Gastroesophageal sphincter (tissue), 4 donors: ENCODE results near the gene YOD1. TPM values are rescaled to one million over a fixed set of nuclear protein-coding genes. Genes with fewer than 3 reads are reported as not detected.

Experiments
- ATAC-seq: fragments of 150-250 bp; one replicate; pipeline ENCODE4 v1.9.1; 2016; ENCODE audit warnings: mild to moderate bottlenecking, moderate library complexity
- H3K27ac ChIP-seq, 4 donors: fragments of 200-600 bp; sonication (generic) in 3 of 4; 1 replicate in 3 of 4; 2 replicates in 1 of 4; pipeline ENCODE4 v1.5.1; 2016 to 2019
- H3K27me3 ChIP-seq: fragments of 200-600 bp; sonication (generic); one replicate; pipeline ENCODE4 v1.5.1; 2019
- H3K36me3 ChIP-seq, 2 donors: fragments of 200-600 bp; sonication (generic); one replicate each; pipeline ENCODE4 v1.5.1; 2019; ENCODE audit warnings: control low read depth in 1 of 2
- H3K4me1 ChIP-seq, 3 donors: fragments of 200-600 bp; sonication (generic); 1 replicate in 2 of 3; 2 replicates in 1 of 3; pipeline ENCODE4 v1.5.1; 2016 to 2019; ENCODE audit warnings: control low read depth in 2 of 3
- H3K4me3 ChIP-seq, 2 donors: fragments of 200-600 bp; sonication (generic); one replicate each; pipeline ENCODE4 v1.5.1; 2019; ENCODE audit warnings: mild to moderate bottlenecking in 1 of 2, moderate library complexity in 1 of 2
- H3K9me3 ChIP-seq, 3 donors: fragments of 200-600 bp; sonication (generic); one replicate each; pipeline ENCODE4 v1.5.1; 2017 to 2019; ENCODE audit warnings: control low read depth in 2 of 3
- CTCF ChIP-seq, 4 experiments: fragments of 200-600 bp in 2 of 4; fragments of 450-650 bp in 2 of 4; sonication (generic) in 1 of 4; IDR thresholded peaks; one replicate each; pipeline ENCODE4 v1.5.1; 2017 to 2019; ENCODE audit warnings: antibody characterized with exemption in 4 of 4, mild to moderate bottlenecking in 2 of 4, moderate library complexity in 2 of 4
- EP300 ChIP-seq: sonication (generic); formaldehyde crosslinking; IDR thresholded peaks from one replicate; pipeline ENCODE4 v1.6.1; 2017; ENCODE audit warnings: antibody characterized with exemption, mild to moderate bottlenecking
- POLR2A ChIP-seq, 2 donors: fragments of 450-650 bp; IDR thresholded peaks; one replicate each; pipeline ENCODE4 v1.6.1; 2017; ENCODE audit warnings: antibody characterized with exemption in 2 of 2, mild to moderate bottlenecking in 2 of 2, moderate library complexity in 1 of 2
- POLR2AphosphoS5 ChIP-seq: sonication (generic); formaldehyde crosslinking; IDR thresholded peaks from one replicate; pipeline ENCODE4 v1.6.1; 2017; ENCODE audit warnings: antibody characterized with exemption
- WGBS, 2 donors: methylation state at CpG; one replicate each; pipeline ENCODE4 v1.1.5; 2018; ENCODE audit warnings: low coverage in 1 of 2; 5-methylcytosine and 5-hydroxymethylcytosine counted together
- total RNA-seq, 4 donors: library from RNA; depleted of rRNA; stranded (reverse); fragments of >200 nt; gene quantifications; one replicate each; pipeline ENCODE4 v1.1.0, GENCODE V29; 2016

YOD1 gene
- total RNA-seq, 4 donors from 2014 or later = 6.9 to 11.7 (median 8.8) TPM

DNA sequence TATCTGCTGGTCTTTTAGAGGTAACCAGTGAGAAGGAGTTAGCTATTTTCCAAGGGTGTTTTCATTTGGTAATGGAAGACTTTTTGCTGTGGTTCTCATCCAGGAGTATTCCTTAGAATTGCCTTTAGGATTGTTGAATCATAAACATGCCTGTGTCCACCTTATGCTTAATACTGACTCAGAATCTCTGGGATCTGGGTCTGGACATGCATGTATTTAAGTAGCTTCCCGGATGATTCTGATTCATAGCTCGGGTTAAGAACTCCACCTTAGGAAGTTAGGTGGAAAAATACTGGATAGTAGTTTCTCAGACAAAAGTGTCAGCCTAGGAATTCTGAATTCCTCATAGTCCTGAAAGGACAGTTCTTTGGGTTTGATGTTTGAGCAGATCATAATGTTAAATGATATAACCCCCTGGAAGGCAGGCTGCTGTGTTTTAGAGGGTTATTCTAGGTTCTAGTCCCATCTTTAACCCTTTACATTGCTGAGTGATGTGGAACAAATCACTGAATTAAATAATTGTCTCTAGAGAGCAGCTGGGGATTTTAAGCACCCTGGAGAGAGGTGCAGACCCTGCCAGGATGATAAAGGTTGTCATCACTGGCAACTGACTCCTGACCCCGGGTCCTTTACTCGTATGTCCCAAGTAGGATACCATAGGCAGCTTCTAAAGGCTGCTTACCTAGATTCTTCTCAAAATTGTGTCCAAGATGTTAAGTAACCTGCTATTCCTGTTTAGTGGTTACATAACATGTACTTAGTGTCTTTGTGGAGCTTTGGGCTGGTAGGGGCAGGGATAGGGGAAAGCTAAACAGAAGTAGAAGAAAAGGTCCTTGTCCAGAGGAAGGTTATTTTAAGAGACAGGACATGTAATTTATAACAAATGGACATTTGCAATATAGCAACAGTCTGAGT is 23.2 kb upstream of the YOD1 start:
- H3K4me1 ChIP-seq = peaks cover 0 to 15% (median 12%) of the 10 kb centered on the region in 3 donors
- H3K27me3 ChIP-seq = no peaks in the 10 kb centered on the region
- no peak for TF ChIP-seq POLR2A (IDR thresholded peaks at IDR 0.05)
- no peak for TF ChIP-seq POLR2AphosphoS5
- no peak for TF ChIP-seq CTCF (IDR thresholded peaks at IDR 0.05)
- TF ChIP-seq EP300 = no peak
- H3K9me3 ChIP-seq = no peaks in the 10 kb centered on the region
- no peak overlapping the region for H3K27ac ChIP-seq
- no peak for ATAC-seq
- H3K36me3 ChIP-seq = peaks cover 0 to 65% of the 10 kb centered on the region in 2 donors
- 79% methylated on average over 2 of the region's 4 CpGs for WGBS, 2 donors
- H3K4me3 ChIP-seq = no peak overlapping the region

- ATAC-seq = no peak
- Histone ChIP-seq H3K9me3 (no peaks in the 10 kb centered on the region), H3K27me3 (no peaks in the 10 kb centered on the region), H3K4me3 (no peak overlapping the region), H3K4me1 (peaks cover 0 to 8% (median 7%) of the 10 kb centered on the region in 3 donors), H3K36me3 (peaks cover 0 to 80% of the 10 kb centered on the region in 2 donors), H3K27ac (no peak overlapping the region)
- WGBS, 2 donors = 90% methylated on average over 3 of the region's 8 CpGs; no CpG with 5 or more reads in 1 of the 2 donors
- TF ChIP-seq EP300 = no peak
- no peak for TF ChIP-seq CTCF (IDR thresholded peaks at IDR 0.05)
- TF ChIP-seq POLR2A (IDR thresholded peaks at IDR 0.05) = no peak
- no peak for TF ChIP-seq POLR2AphosphoS5
Measured at GRCh38 chr1:207072233-207072632, 21.2 kb upstream of the YOD1 start.

- peaks cover 0 to 88% of the 10 kb centered on the region in 2 donors for H3K36me3 ChIP-seq
- no peak for ATAC-seq
- H3K27ac ChIP-seq = no peak overlapping the region
- no peaks in the 10 kb centered on the region for H3K4me1 ChIP-seq
- H3K9me3 ChIP-seq = no peaks in the 10 kb centered on the region
- H3K27me3 ChIP-seq = no peaks in the 10 kb centered on the region
- 88 to 94% methylated on average over 6 of the region's 6 CpGs for WGBS, 2 donors
- TF ChIP-seq CTCF (IDR thresholded peaks at IDR 0.05) (no peak), EP300 (no peak)
- no peak overlapping the region for H3K4me3 ChIP-seq
Measured at GRCh38 chr1:207071426-207071825, 20.4 kb upstream of the YOD1 start.

GRCh38 chr1:207070811-207071210 is 19.8 kb upstream of the YOD1 start:
- Histone ChIP-seq H3K27me3 (no peaks in the 10 kb centered on the region), H3K4me3 (no peak overlapping the region), H3K9me3 (no peaks in the 10 kb centered on the region), H3K27ac (no peak overlapping the region), H3K4me1 (no peaks in the 10 kb centered on the region), H3K36me3 (peaks cover 0 to 92% of the 10 kb centered on the region in 2 donors)
- ATAC-seq = no peak
- TF ChIP-seq CTCF (IDR thresholded peaks at IDR 0.05) (no peak), POLR2A (IDR thresholded peaks at IDR 0.05) (no peak), EP300 (no peak), POLR2AphosphoS5 (no peak)
- WGBS, 2 donors = 88 to 95% methylated on average over 2 to 3 of the region's 4 CpGs
